Hematopoietic multipotent progenitor cell treated with erythropoietin and hydrocortisone succinate and interleukin-3 and kit ligand, for 15 days (in vitro differentiated cells): ENCODE results near the gene ZMIZ1.

ENCODE experiments used
- DNase-seq: peaks from one replicate; pipeline ENCODE4 v3.0.0-alpha.2; 2015; ENCODE audit warnings: low spot score

The ZMIZ1 gene

DNA sequence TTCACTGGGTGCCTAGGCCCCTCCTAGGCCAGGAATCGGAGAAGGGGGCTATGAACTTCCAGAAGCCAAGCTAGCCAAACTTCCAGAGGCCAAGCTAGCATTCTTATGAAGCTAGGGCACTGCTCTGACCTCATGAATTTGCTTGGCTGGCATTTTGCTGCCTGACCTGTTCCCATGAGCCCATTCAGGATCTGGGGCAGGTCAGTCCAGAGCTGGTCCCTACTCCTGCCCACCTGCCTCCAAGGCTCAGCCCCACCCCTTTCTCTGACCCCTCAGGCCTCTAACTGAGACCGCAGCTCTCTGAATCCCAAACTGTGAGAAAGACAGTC lies 277.2 kb downstream of the ZMIZ1 start:
- no peak for DNase-seq

DNA sequence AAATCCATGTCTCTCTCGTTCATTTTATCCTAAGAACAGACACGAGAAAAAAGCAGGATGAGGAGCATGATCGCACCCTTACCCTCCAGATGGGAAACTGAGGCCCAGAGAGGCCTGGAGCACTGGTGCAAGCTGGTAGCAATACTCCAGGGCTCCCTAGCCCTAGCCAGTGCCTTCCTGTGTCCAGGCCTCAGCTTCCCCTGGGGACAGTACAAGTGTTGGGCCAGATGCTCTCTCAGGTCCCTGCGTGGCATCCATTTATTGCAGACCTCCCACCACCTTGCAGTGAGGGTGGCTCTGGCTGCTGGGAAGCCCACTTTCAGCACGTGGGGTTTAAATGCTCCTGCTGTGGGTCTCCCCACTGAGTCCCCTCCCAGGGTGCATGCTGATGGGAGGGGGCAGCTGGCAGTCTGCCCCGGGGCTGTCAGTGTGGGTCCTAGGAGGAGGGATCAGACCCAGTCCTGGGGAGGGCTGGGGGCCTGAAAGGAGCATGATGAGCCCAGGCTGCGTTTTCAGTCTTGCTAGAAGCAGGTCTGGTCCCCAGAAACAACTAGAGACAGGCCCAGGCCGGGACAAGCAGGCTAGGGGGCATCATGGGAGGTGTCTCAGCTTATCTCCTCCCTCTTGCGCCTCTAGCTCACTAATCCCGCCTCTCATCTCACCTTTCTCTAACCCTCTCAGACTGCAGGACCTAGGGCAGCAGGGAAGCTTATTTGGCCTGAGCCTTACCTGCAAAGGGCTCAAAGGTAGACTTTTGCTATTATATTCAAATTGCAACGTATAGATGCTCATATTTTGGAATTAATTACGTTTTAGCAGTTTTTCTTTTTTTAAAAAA lies 277.8 kb downstream of the ZMIZ1 start:
- peak; percentile 4 for DNase-seq

GRCh38 chr10:79347226-79347893 lies 278.6 kb downstream of the ZMIZ1 start, which contains the start of gene PPIF:
Gene PPIF (plus strand): TSS chr10:79347469. CDS start chr10:79347549, 80 bp downstream.
- DNase-seq, result peak; percentile 91

DNA sequence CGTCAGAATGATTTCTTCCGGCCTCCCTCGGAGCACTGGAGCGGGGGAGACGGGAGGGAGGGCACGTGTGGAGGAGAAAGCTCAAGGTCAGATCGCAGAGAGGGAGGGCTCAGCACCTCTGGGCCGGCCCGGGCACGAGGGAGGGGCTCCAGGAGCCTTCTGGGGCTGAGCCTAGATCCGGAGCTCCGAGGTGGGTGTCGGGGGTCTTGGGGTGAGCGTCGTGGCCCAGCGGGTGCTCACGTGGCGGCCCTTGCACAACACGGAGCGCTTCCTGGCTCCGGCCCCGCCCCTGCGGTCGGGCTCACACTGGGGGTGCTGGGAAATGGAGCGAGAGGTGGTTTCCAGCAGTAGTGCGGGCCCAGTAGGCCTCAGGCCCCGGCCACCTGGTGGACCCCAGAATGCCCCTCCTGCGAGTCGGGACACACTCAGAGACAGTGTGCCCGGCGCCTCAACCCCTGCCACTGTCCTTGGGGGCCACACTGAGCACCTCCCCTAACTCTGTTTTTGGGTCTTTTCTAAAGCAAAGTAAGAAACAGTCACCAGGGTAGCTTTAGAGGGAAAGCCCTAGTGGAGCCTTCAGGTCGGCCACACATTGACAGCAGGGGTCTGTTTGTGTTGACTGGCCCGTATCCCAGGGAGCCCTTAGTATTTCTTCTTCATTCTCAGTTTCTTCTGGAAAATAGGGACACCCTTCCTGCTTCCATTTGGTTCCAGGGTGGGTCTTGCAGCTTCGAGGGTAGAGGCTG lies 279.3 kb downstream of the ZMIZ1 start:
- peak; percentile 57 for DNase-seq

GRCh38 chr10:79348640-79348988 lies 279.8 kb downstream of the ZMIZ1 start:
- DNase-seq, result peak; percentile 12

DNA sequence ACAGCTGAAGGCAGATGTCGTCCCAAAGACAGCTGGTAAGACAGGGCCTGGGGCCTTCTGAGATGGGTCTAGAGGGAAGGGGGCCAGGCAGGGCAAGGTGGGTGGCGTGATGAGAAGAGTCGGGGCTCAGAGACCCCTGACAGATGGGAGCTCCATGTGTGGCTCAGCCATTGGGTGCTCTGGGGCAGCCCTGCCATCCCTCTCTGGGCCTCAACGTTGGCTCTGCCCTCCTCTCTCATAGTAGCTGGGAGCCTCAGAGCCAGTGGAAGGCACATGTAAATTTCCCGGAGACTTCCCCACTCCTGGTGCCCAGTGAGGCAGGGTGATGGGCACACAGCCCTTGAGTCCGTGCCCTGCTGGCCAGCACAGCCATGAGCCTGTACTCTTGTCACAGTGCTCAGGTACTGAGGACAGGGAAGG lies 280.3 kb downstream of the ZMIZ1 start:
- no peak for DNase-seq

DNA sequence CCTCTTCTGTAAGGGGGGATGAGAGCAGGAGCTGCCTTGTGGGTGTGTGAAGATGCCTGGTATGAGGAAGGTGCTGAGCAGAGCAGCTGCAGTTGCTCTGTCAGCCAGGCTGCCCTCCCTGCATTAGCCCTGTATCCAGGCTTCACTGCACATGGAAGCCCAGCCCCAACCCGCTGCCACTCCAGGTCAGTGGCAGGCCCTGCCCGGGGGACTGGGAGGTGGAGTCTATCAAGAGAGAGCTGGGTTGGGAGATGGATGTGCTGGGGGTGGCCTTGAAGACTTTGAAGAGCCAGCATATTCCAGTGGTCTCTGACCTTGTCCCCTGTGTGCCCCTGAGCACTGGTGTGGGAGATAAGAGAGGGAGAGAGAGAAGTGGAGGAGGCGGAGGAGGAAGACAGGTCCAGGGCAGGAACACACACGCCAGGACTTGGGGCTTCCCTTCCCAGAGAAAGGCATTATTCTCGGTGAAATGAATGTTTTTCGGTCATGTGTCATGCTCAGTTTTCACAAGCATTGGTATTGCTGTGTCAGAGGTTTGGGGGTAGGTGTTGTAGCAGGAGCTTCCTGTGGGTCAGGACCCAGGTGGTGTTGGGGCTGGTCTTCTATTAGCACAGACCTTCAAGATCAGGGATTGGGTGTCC lies 281.1 kb downstream of the ZMIZ1 start:
- no peak for DNase-seq

DNA sequence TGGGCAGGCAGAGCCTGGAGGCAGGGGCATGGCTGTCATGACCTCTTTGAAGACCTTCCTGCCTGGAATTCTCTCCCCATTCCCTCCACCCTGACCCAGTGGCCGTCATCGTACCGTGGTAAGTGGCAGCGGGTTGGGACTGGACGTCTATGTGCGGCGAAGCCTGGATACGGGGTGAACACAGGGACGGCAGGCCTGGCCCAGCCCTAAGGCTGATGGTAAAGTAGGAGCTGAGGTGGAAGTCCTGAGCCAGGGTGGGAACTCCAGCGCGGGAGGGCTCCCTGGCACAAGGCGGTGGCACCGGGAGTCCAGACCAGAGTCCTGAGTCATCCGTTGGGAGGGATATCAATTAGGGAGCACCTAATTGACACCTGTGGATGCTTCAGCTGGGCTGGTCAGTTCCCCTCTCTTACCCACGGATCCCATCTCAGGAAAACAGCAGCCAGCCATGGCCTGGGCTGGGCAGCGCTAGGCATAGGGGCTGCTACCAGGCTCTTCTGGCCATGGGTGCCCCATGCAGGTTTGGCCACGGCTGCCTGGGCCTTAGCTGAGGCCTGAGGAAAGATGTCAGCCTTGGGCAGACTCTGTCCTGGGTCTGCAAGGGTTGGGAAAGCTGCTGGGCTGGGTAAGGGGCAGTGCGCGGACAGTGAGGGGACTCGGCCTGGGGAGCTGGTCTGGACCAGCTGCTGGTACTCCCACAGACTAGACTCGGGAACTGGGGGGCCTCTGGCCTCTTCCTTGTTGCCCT lies 281.8 kb downstream of the ZMIZ1 start:
- no peak for DNase-seq

DNA sequence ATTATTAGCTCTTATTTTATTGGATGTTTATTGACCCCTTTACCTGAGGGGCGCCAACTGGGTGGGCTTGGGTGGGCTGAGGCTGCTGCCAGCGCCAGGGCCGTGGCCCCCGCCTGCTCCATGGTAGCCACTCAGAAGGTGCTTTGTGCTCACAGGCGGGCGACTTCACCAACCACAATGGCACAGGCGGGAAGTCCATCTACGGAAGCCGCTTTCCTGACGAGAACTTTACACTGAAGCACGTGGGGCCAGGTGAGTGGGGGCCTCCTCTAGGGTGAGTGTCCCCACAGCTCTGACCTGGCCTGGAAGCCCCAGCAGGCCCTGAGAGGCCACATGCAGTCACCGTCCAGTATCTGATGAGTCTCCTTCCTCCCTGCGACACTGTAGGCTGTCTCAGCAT lies 282.6 kb downstream of the ZMIZ1 start:
- no peak for DNase-seq

DNA sequence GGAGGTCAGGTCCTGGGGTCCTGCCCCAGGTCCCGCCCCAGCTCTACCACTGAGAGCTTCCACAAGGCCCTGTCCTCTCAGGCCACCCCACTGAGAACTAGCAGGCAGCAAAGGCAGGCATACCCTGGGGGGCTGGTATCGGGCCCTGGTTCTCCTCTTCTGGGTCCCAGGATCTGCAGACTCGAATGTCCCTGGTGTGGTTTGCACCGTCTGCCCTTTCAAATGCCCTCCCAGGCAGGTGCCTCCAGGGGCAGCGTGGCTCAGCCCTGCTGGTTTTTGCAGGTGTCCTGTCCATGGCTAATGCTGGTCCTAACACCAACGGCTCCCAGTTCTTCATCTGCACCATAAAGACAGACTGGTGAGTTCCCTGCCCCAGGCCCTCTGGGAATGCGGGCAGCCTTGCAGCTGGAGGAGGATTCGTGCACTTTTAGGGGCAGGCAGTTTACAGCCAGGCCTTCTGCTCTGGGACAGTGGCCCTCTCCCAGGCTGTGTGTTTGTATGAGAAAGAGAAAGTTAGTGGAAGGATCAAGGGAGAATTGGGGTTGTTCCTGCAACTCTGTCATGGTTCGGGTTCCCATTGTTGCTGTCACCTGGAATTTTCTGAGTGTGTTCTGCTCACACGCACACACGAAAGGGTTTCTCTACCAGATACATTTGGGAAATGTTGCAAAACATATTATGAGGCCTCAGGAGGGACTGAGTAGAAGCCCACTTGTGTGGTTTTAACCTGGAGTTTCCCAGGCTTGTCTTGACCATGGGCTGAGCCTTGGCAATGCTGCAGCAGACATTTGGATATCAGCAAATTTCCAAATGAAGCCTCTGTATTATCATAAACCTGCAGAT lies 283.5 kb downstream of the ZMIZ1 start:
- DNase-seq, result no peak

- no peak for DNase-seq
These were observed 284.2 kb downstream of the ZMIZ1 start for GRCh38 chr10:79353000-79353406.

DNA sequence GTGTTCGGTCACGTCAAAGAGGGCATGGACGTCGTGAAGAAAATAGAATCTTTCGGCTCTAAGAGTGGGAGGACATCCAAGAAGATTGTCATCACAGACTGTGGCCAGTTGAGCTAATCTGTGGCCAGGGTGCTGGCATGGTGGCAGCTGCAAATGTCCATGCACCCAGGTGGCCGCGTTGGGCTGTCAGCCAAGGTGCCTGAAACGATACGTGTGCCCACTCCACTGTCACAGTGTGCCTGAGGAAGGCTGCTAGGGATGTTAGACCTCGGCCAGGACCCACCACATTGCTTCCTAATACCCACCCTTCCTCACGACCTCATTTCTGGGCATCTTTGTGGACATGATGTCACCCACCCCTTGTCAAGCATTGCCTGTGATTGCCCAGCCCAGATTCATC lies 285.0 kb downstream of the ZMIZ1 start:
- DNase-seq, result no peak

DNA sequence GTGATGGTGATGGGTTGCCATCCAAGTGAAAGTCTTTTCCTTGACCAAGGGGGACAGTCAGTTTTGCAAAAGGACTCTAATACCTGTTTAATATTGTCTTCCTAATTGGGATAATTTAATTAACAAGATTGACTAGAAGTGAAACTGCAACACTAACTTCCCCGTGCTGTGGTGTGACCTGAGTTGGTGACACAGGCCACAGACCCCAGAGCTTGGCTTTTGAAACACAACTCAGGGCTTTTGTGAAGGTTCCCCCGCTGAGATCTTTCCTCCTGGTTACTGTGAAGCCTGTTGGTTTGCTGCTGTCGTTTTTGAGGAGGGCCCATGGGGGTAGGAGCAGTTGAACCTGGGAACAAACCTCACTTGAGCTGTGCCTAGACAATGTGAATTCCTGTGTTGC lies 285.4 kb downstream of the ZMIZ1 start:
- DNase-seq, result no peak

GRCh38 chr10:79354615-79355014 lies 285.8 kb downstream of the ZMIZ1 start:
- DNase-seq, result no peak

DNA sequence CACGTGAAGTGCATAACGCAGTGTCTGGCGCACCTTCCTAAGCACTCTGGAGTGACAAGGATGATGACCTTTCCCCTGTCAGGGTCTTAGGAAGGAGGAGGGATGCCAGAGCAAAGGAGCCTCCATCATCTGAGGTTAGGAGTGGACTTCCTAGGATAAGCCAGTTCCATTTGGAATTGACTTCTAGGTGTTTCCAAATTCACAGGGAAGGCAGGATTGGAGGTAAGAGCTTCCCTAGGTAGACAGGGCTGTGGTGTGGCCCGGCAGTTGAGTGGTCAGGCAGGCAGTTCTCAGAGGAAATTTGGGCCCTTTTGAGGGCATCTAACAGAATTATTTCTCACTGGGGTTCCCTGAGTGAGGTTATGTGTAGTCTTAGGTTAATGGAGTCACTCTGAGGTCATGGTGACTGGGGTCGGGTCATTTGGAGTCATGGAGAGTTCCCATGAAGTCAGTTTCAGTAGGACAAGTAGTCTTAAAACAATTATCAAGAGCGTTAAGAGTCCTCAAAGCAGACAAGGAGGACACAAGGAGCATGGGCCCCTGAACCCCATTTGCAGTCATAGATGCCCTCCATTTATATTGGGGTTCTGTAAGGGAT lies 286.8 kb downstream of the ZMIZ1 start:
- no peak for DNase-seq

DNA sequence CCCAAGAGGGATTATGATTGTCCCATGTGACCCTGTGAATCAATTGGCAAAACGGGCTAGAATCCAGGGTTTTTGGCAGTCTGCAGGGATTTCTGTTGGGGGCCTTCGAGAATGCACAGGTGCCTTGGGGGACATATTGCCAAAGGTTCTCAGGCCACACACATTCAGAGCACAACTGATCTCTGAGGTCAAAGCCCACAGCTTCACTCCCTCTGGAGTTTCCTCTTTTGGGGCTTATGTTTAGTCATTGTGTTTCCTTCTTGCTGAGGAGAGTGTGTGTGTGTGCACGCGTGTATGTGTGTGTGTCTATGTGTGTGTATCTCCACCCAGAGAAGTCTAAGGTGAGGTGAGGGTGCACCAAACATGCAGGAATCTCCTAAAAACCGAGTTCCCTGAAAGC lies 287.3 kb downstream of the ZMIZ1 start:
- no peak for DNase-seq

DNA sequence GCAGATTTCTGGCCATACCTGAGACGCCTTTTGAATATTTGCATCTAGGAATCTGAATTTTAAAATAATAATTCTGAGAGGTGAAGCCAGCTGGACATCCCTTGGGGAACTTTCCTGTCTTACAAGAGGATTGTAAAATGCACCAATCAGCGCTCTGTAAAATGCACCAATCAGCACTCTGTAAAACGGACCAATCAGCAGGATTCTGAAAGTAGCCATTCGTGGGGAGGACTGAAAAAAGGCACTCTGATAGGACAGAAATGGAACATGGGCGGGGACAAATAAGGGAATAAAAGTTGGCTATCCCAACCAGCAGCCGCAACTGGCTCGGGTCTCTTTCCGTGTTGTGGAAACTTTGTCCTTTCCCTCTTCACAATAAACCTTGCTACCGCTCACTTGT lies 288.4 kb downstream of the ZMIZ1 start:
- DNase-seq, result no peak

- no peak for DNase-seq
These were observed 290.0 kb downstream of the ZMIZ1 start for GRCh38 chr10:79358811-79359210.

DNA sequence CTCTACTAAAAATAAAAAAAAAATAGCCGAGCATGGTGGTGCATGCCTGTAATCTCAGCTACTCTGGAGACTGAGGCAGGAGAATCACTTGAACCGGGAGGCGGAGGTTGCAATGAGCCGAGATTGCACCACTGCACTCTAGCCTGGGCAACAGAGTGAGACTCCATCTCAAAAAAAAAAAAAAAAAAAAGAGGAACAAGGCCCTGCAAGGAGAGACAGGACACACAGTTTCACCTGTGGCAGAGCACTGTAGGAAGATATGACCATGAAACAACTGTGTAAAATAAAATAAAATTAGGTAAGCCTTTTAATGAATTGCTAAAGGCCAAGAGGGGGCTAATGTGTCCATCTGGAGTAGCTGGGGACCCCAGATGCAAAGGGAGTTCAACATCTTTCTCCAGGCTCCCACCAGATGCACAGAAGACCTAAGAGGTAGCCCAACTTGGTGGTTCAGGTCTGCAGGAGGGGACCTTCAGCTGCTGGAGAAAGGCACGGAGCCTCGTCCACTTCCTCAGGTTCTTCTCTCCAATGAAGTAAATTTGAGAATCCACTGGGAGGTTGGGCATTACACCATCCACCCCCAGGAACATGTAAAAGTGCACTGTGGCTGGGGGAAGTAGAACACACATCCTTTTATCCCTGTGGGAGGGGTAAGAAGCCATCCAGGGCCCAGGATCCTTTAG lies 291.2 kb downstream of the ZMIZ1 start:
- no peak for DNase-seq
